ENCODE results near the gene SCARB1.

Gene SCARB1

GRCh38 chr12:124827588-124828184 is 36.0 kb downstream of the SCARB1 start:
- no peak for DNase-seq (ENCODE audit: low read depth, low spot score)
- in situ Hi-C loops (cut with HindIII; ENCODE audit: low sequenced_read_pairs), result no loop called here
- TF ChIP-seq CTCF (IDR thresholded peaks at IDR 0.05; ENCODE audit: low read depth, low read length), result no peak
- H3K4me3 ChIP-seq (ENCODE audit: low read depth, low read length), result no peak overlapping the region

DNA sequence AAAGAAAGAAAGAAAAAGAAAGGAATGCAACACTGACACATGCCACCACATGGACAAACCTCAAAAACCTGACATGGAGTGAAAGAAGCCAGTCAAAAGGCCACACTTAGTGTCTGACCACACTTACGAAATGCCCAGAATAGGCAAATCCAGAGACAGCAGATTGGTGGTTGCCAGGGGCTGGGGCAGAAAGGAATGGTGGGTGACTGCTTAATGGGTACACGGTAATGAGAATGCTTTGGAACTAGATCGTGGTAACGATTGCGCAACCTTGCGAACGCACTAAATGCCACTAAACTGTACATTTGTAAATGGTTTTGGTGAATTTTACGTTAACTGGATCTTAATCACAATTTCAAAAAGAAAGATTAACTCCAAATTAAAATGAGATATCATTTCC is 39.5 kb downstream of the SCARB1 start:
- no peak overlapping the region for H3K4me3 ChIP-seq (ENCODE audit: low read depth, low read length)
- TF ChIP-seq CTCF (IDR thresholded peaks at IDR 0.05; ENCODE audit: low read depth, low read length), result no peak
- DNase-seq (ENCODE audit: low read depth, low spot score), result no peak
- in situ Hi-C loops (cut with HindIII; ENCODE audit: low sequenced_read_pairs), result no loop called here

- DNase-seq (ENCODE audit: low read depth, low spot score), result no peak
- no peak overlapping the region for H3K4me3 ChIP-seq (ENCODE audit: low read depth, low read length)
- in situ Hi-C loops (cut with HindIII; ENCODE audit: low sequenced_read_pairs), result no loop called here
- no peak for TF ChIP-seq CTCF (IDR thresholded peaks at IDR 0.05; ENCODE audit: low read depth, low read length)
Measured at GRCh38 chr12:124823272-124823970, 40.2 kb downstream of the SCARB1 start.

DNA sequence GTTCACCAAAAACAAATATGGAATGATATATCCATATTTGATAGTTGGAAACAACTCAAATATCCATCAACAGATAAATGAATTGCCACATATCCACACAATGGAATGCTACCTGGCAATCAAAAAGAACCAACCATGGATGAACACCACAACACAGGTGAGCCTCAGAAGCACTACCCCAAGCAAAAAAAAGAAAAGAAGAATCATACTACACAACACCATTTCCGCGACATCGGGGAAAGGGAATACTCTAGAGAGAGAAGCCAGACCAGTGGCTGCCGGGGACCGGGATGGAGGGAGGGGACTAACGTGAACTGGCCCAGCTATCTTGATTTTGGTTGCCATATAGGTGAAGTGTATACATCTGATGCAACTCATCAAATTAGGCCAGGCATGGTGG is 41.4 kb downstream of the SCARB1 start:
- DNase-seq (ENCODE audit: low read depth, low spot score), result no peak
- in situ Hi-C loops (cut with HindIII; ENCODE audit: low sequenced_read_pairs), result no loop called here
- H3K4me3 ChIP-seq (ENCODE audit: low read depth, low read length), result no peak overlapping the region
- no peak for TF ChIP-seq CTCF (IDR thresholded peaks at IDR 0.05; ENCODE audit: low read depth, low read length)

GRCh38 chr12:124821252-124822200 is 42.1 kb downstream of the SCARB1 start:
- no peak overlapping the region for H3K4me3 ChIP-seq (ENCODE audit: low read depth, low read length)
- in situ Hi-C loops (cut with HindIII; ENCODE audit: low sequenced_read_pairs), result no loop called here
- no peak for DNase-seq (ENCODE audit: low read depth, low spot score)
- no peak for TF ChIP-seq CTCF (IDR thresholded peaks at IDR 0.05; ENCODE audit: low read depth, low read length)

DNA sequence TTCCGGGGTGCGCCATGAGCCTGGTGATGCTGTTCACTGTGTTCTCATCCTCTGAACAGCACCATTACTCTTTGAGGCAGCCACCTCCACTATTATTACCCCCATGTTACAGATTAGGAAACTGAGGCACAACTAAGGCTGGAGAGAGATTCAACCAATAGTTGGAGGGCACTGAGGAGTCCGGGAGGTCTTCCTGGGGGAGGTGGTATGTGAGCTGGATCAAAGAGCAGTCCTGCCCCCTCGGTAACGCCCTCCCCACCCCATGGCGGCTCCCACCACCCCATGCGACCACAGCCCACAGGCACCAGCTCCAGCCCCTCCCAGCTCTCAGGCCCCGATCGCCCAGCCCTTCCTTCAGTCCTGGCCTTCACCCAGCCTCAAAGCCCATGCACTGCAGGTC is 43.5 kb downstream of the SCARB1 start:
- H3K4me3 ChIP-seq (ENCODE audit: low read depth, low read length), result no peak overlapping the region
- no peak for DNase-seq (ENCODE audit: low read depth, low spot score)
- in situ Hi-C loops (cut with HindIII; ENCODE audit: low sequenced_read_pairs), result no loop called here
- TF ChIP-seq CTCF (IDR thresholded peaks at IDR 0.05; ENCODE audit: low read depth, low read length), result no peak

Data from astrocyte of the spinal cord (primary cell).